GM23248 (cell line): ENCODE data around the gene SBK2. TPM values are rescaled to one million over a fixed set of nuclear protein-coding genes. Genes with fewer than 3 reads are reported as not detected.
A peak's percentile ranks its signal among the peaks of the same experiment; 100 is the strongest.

Source experiments
- DNase-seq: peaks from one replicate; pipeline ENCODE4 v3.0.0-alpha.2; 2015
- H2AFZ ChIP-seq: fragments of 200-600 bp; sonication (generic); 2 replicates; pipeline ENCODE4 v1.6.1; 2016; ENCODE audit warnings: antibody characterized with exemption
- H3F3A ChIP-seq: fragments of 200-600 bp; sonication (generic); 2 replicates; pipeline ENCODE4 v1.6.1; 2016; ENCODE audit warnings: mild to moderate bottlenecking, antibody characterized with exemption, mixed run types; ENCODE audit not compliant: insufficient read depth
- H3K27ac ChIP-seq: fragments of 200-600 bp; sonication (generic); 2 replicates; pipeline ENCODE4 v1.5.1; 2016; ENCODE audit warnings: mild to moderate bottlenecking
- H3K27me3 ChIP-seq: fragments of 200-600 bp; sonication (generic); replicated peaks from 2 replicates; pipeline ENCODE4 v1.6.1; 2016; ENCODE audit warnings: mild to moderate bottlenecking; ENCODE audit not compliant: insufficient read depth
- H3K36me3 ChIP-seq: fragments of 200-600 bp; sonication (generic); 2 replicates; pipeline ENCODE4 v1.6.1; 2016; ENCODE audit warnings: low read depth, mild to moderate bottlenecking
- H3K4me1 ChIP-seq: fragments of 200-600 bp; sonication (generic); 2 replicates; pipeline ENCODE4 v1.6.1; 2016; ENCODE audit warnings: mild to moderate bottlenecking; ENCODE audit not compliant: insufficient read depth
- H3K4me2 ChIP-seq: fragments of 200-600 bp; sonication (generic); one replicate; pipeline ENCODE4 v1.6.1; 2016; ENCODE audit warnings: mild to moderate bottlenecking; ENCODE audit not compliant: unreplicated experiment
- H3K4me3 ChIP-seq: fragments of 200-600 bp; sonication (generic); 2 replicates; pipeline ENCODE4 v1.5.1; 2016; ENCODE audit warnings: mild to moderate bottlenecking
- H3K79me2 ChIP-seq: fragments of 200-600 bp; sonication (generic); 2 replicates; pipeline ENCODE4 v1.6.1; 2016; ENCODE audit warnings: mild to moderate bottlenecking; ENCODE audit not compliant: insufficient read depth
- H3K9ac ChIP-seq: fragments of 200-600 bp; sonication (generic); 2 replicates; pipeline ENCODE4 v1.6.1; 2016; ENCODE audit warnings: mild to moderate bottlenecking
- H3K9me2 ChIP-seq: fragments of 200-600 bp; sonication (generic); 2 replicates; pipeline ENCODE4 v1.6.1; 2016; ENCODE audit warnings: mixed run types, mild to moderate bottlenecking, moderate library complexity; ENCODE audit not compliant: insufficient read depth
- H3K9me3 ChIP-seq: fragments of 200-600 bp; sonication (generic); one replicate; pipeline ENCODE4 v1.6.1; 2017; ENCODE audit warnings: low read depth
- H4K20me1 ChIP-seq: fragments of 200-600 bp; sonication (generic); 2 replicates; pipeline ENCODE4 v1.6.0; 2016; ENCODE audit not compliant: insufficient read depth
- EZH2 ChIP-seq: fragments of 200-600 bp; sonication (generic); IDR thresholded peaks from 2 replicates; pipeline ENCODE4 v1.6.1; 2018; ENCODE audit warnings: antibody characterized with exemption, mild to moderate bottlenecking; ENCODE audit not compliant: insufficient read depth, poor library complexity, severe bottlenecking
- EZH2phosphoT487 ChIP-seq: fragments of 200-600 bp; sonication (generic); IDR thresholded peaks from 2 replicates; pipeline ENCODE4 v1.6.1; 2018; ENCODE audit warnings: antibody characterized with exemption, moderate library complexity, mild to moderate bottlenecking, low read depth; ENCODE audit not compliant: insufficient read depth
- WGBS, 2 experiments: methylation state at CpG; one replicate each; pipeline ENCODE4 v1.1.6; 2015 to 2017; ENCODE audit warnings: low lambda C conversion rate in 2 of 2, low coverage in 1 of 2; ENCODE audit errors: missing lambda C conversion rate in 2 of 2; 5-methylcytosine and 5-hydroxymethylcytosine counted together
- in situ Hi-C: fragments of 300-500 bp; cut with MboI; formaldehyde crosslinking; loops from 2 replicates; pipeline ENCODE4 v1.15.0; 2020
- polyA plus RNA-seq: library from polyadenylated mRNA; unstranded; fragments of >200 nt; fragmentation: Nextera tagmentation; extraction: Ambion mirVana; gene quantifications from 2 replicates; pipeline ENCODE4 v1.2.1, GENCODE V29; 2016
- total RNA-seq: library from RNA; depleted of rRNA; stranded (reverse); fragments of >200 nt; shearing (Covaris generic); gene quantifications from 2 replicates; pipeline ENCODE4 v1.2.3, GENCODE V29; 2014

The SBK2 gene
- total and polyA plus RNA-seq, 2 experiments from 2014 or later: not detected

- in situ Hi-C loops: no loop called here
- no peaks in the 10 kb centered on the region for H3F3A ChIP-seq
- TF ChIP-seq EZH2phosphoT487: no peak
These were observed 30.9 kb upstream of the SBK2 start for GRCh38 chr19:55567708-55568328.

GRCh38 chr19:55566823-55567222, 29.9 kb upstream of the SBK2 start:
- H3K4me2 ChIP-seq: no peak overlapping the region
- H3K4me3 ChIP-seq: no peak overlapping the region
- H3K9me3 ChIP-seq: no peaks in the 10 kb centered on the region
- H3K27ac ChIP-seq: no peak overlapping the region
- WGBS, 2 experiments: 26% methylated on average over 9 of the region's 9 CpGs
- in situ Hi-C loops: no loop called here
- DNase-seq: no peak
- TF ChIP-seq EZH2phosphoT487 (no peak), EZH2 (no peak)
- H3K36me3 ChIP-seq: no peaks in the 10 kb centered on the region
- no peaks in the 10 kb centered on the region for H3K4me1 ChIP-seq
- H3K9me2 ChIP-seq: no peaks in the 10 kb centered on the region
- H3F3A ChIP-seq: no peaks in the 10 kb centered on the region
- no peaks in the 10 kb centered on the region for H4K20me1 ChIP-seq
- no peaks in the 10 kb centered on the region for H3K79me2 ChIP-seq
- H2AFZ ChIP-seq: no peak overlapping the region
- H3K27me3 ChIP-seq: no peaks in the 10 kb centered on the region; the same call in 1 of the 2 replicates
- H3K9ac ChIP-seq: no peak overlapping the region

More at GRCh38 chr19:55567708-55568328, 30.9 kb upstream of the SBK2 start:
- Histone ChIP-seq H2AFZ (no peak overlapping the region), H3K9ac (no peak overlapping the region), H3K9me3 (no peaks in the 10 kb centered on the region), H4K20me1 (no peaks in the 10 kb centered on the region), H3K79me2 (no peaks in the 10 kb centered on the region), H3K27me3 (no peaks in the 10 kb centered on the region; the same call in 1 of the 2 replicates), H3K4me3 (no peak overlapping the region), H3K27ac (no peak overlapping the region), H3K4me2 (no peak overlapping the region), H3K36me3 (no peaks in the 10 kb centered on the region), H3K9me2 (no peaks in the 10 kb centered on the region), H3K4me1 (no peaks in the 10 kb centered on the region)
- DNase-seq: no peak

GRCh38 chr19:55563261-55563690, 26.3 kb upstream of the SBK2 start:
- Histone ChIP-seq H3F3A (no peaks in the 10 kb centered on the region), H3K4me1 (no peaks in the 10 kb centered on the region), H4K20me1 (no peaks in the 10 kb centered on the region), H3K36me3 (no peaks in the 10 kb centered on the region), H2AFZ (no peak overlapping the region), H3K4me3 (no peak overlapping the region), H3K4me2 (no peak overlapping the region), H3K27ac (no peak overlapping the region), H3K9me2 (no peaks in the 10 kb centered on the region), H3K79me2 (no peaks in the 10 kb centered on the region), H3K9me3 (no peaks in the 10 kb centered on the region), H3K27me3 (no peaks in the 10 kb centered on the region; the same call in 1 of the 2 replicates), H3K9ac (no peak overlapping the region)
- peak; percentile 60 for DNase-seq
- no peak for TF ChIP-seq EZH2phosphoT487
- TF ChIP-seq EZH2: no peak
- WGBS, 2 experiments: 14 to 15% methylated on average over 8 to 12 of the region's 12 CpGs
- in situ Hi-C loops: no loop called here

DNA sequence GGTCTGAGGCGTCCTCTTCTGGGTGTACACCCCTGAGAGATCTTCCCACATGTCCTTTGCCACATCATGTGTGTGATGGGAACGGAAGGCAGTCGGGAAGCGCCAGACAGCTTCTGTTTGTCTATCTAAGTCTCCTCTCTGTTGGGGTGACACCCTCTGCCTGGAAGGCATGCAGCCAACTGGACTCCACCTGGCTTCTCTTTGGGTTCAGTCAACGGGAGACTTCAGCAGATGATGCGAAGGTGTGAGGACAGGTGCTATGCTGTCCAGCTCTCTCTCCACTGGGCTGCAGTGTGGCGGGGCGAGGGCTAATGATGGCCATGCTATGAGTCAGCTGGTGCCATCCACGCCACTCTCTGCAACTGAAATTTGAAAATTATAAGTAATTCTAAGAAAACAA, 22.8 kb upstream of the SBK2 start:
- Histone ChIP-seq H4K20me1 (no peaks in the 10 kb centered on the region), H2AFZ (no peak overlapping the region), H3K79me2 (no peaks in the 10 kb centered on the region), H3K9me2 (no peaks in the 10 kb centered on the region), H3K4me3 (no peak overlapping the region), H3K9ac (no peak overlapping the region), H3K4me1 (no peaks in the 10 kb centered on the region), H3K27me3 (no peaks in the 10 kb centered on the region; the same call in 1 of the 2 replicates), H3K9me3 (no peaks in the 10 kb centered on the region), H3K36me3 (no peaks in the 10 kb centered on the region), H3K27ac (no peak overlapping the region), H3K4me2 (no peak overlapping the region), H3F3A (no peaks in the 10 kb centered on the region)
- DNase-seq: no peak
- no peak for TF ChIP-seq EZH2
- in situ Hi-C loops: no loop called here
- WGBS, 2 experiments: 51 to 59% methylated on average over 8 to 9 of the region's 9 CpGs

- Histone ChIP-seq H3K79me2 (no peaks in the 10 kb centered on the region), H3K27ac (no peak overlapping the region), H3K4me2 (no peak overlapping the region), H3K9ac (no peak overlapping the region), H4K20me1 (no peaks in the 10 kb centered on the region), H3K4me1 (peaks cover 5% of the 10 kb centered on the region; the same call in 1 of the 2 replicates), H3K4me3 (no peak overlapping the region), H2AFZ (no peak overlapping the region), H3F3A (peaks cover 3% of the 10 kb centered on the region; the same call in 1 of the 2 replicates), H3K27me3 (no peaks in the 10 kb centered on the region), H3K9me3 (no peaks in the 10 kb centered on the region), H3K36me3 (no peaks in the 10 kb centered on the region), H3K9me2 (no peaks in the 10 kb centered on the region)
- WGBS, 2 experiments: 59 to 61% methylated on average over 8 of the region's 8 CpGs
- in situ Hi-C loops: no loop called here
- TF ChIP-seq EZH2phosphoT487 (no peak), EZH2 (no peak)
- no peak for DNase-seq
These were observed 17.8 kb upstream of the SBK2 start for GRCh38 chr19:55554741-55555152.
